ENCODE results near the gene MRPL48. TPM values are rescaled to one million over a fixed set of nuclear protein-coding genes. Genes with fewer than 3 reads are reported as not detected.

Gene MRPL48
- total RNA-seq, 1 donor from 2014 or later = 23.3 TPM

- TF ChIP-seq, protein P1, sequence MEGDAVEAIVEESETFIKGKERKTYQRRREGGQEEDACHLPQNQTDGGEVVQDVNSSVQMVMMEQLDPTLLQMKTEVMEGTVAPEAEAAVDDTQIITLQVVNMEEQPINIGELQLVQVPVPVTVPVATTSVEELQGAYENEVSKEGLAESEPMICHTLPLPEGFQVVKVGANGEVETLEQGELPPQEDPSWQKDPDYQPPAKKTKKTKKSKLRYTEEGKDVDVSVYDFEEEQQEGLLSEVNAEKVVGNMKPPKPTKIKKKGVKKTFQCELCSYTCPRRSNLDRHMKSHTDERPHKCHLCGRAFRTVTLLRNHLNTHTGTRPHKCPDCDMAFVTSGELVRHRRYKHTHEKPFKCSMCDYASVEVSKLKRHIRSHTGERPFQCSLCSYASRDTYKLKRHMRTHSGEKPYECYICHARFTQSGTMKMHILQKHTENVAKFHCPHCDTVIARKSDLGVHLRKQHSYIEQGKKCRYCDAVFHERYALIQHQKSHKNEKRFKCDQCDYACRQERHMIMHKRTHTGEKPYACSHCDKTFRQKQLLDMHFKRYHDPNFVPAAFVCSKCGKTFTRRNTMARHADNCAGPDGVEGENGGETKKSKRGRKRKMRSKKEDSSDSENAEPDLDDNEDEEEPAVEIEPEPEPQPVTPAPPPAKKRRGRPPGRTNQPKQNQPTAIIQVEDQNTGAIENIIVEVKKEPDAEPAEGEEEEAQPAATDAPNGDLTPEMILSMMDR (IDR thresholded peaks at IDR 0.05) = no peak
- TF ChIP-seq POLR2AphosphoS5 (IDR thresholded peaks at IDR 0.05; ENCODE audit: insufficient read depth in 1 of 2, low read depth in 1 of 2) (no peak), POLR2A (IDR thresholded peaks at IDR 0.05) (no peak)
- Histone ChIP-seq H3K36me3 (peaks cover 0 to 12% of the 10 kb centered on the region in 2 donors), H3K4me1 (no peaks in the 10 kb centered on the region), H3K9me3 (no peaks in the 10 kb centered on the region), H3K4me3 (no peak overlapping the region), H3K27me3 (no peaks in the 10 kb centered on the region), H3K27ac (no peak overlapping the region)
- DNase-seq (ENCODE audit: extremely low spot score in 2 of 2) = no peak
- intact Hi-C loops (cut with DNase I) = no loop called here
Measured at GRCh38 chr11:73808052-73808451, 20.4 kb downstream of the MRPL48 start.

- Histone ChIP-seq H3K9me3 (no peaks in the 10 kb centered on the region), H3K4me1 (no peaks in the 10 kb centered on the region), H3K4me3 (no peak overlapping the region), H3K36me3 (peaks cover 0 to 12% of the 10 kb centered on the region in 2 donors), H3K27ac (no peak overlapping the region), H3K27me3 (no peaks in the 10 kb centered on the region)
- intact Hi-C loops (cut with DNase I) = no loop called here
- TF ChIP-seq POLR2AphosphoS5 (IDR thresholded peaks at IDR 0.05; ENCODE audit: insufficient read depth in 1 of 2, low read depth in 1 of 2) (no peak), POLR2A (IDR thresholded peaks at IDR 0.05) (no peak)
- TF ChIP-seq, protein P1 (IDR thresholded peaks at IDR 0.05) = no peak
- DNase-seq (ENCODE audit: extremely low spot score in 2 of 2) = no peak
Measured at GRCh38 chr11:73810637-73811036, 23.0 kb downstream of the MRPL48 start.

GRCh38 chr11:73812234-73812633 is 24.6 kb downstream of the MRPL48 start:
- no peak overlapping the region for H3K4me3 ChIP-seq
- no peaks in the 10 kb centered on the region for H3K27me3 ChIP-seq
- DNase-seq (ENCODE audit: extremely low spot score in 2 of 2) = no peak
- intact Hi-C loops (cut with DNase I) = no loop called here
- H3K4me1 ChIP-seq = no peaks in the 10 kb centered on the region
- H3K9me3 ChIP-seq = no peaks in the 10 kb centered on the region
- peaks cover 0 to 6% of the 10 kb centered on the region in 2 donors for H3K36me3 ChIP-seq
- TF ChIP-seq POLR2A (IDR thresholded peaks at IDR 0.05) (no peak), POLR2AphosphoS5 (IDR thresholded peaks at IDR 0.05; ENCODE audit: insufficient read depth in 1 of 2, low read depth in 1 of 2) (no peak)
- TF ChIP-seq, protein P1 (IDR thresholded peaks at IDR 0.05) = no peak
- H3K27ac ChIP-seq = no peak overlapping the region

GRCh38 chr11:73814812-73815211 is 27.1 kb downstream of the MRPL48 start:
- no peaks in the 10 kb centered on the region for H3K4me1 ChIP-seq
- peaks cover 0 to 4% of the 10 kb centered on the region in 2 donors for H3K36me3 ChIP-seq
- no peaks in the 10 kb centered on the region for H3K27me3 ChIP-seq
- intact Hi-C loops (cut with DNase I) = no loop called here
- no peak overlapping the region for H3K4me3 ChIP-seq
- no peak for DNase-seq (ENCODE audit: extremely low spot score in 2 of 2)
- TF ChIP-seq POLR2A (IDR thresholded peaks at IDR 0.05) = no peak
- TF ChIP-seq, protein P1 (IDR thresholded peaks at IDR 0.05) = no peak
- no peak for TF ChIP-seq POLR2AphosphoS5 (IDR thresholded peaks at IDR 0.05; ENCODE audit: insufficient read depth in 1 of 2, low read depth in 1 of 2)
- H3K9me3 ChIP-seq = no peaks in the 10 kb centered on the region
- H3K27ac ChIP-seq = no peak overlapping the region

- TF ChIP-seq POLR2A (IDR thresholded peaks at IDR 0.05) (no peak), POLR2AphosphoS5 (IDR thresholded peaks at IDR 0.05; ENCODE audit: insufficient read depth in 1 of 2, low read depth in 1 of 2) (no peak)
- TF ChIP-seq, protein P1 (IDR thresholded peaks at IDR 0.05) = no peak
- intact Hi-C loops (cut with DNase I) = no loop called here
- no peak for DNase-seq (ENCODE audit: extremely low spot score in 2 of 2)
- Histone ChIP-seq H3K4me3 (no peak overlapping the region), H3K27me3 (no peaks in the 10 kb centered on the region), H3K9me3 (no peaks in the 10 kb centered on the region), H3K36me3 (peaks cover 0 to 4% of the 10 kb centered on the region in 2 donors), H3K27ac (no peak overlapping the region), H3K4me1 (no peaks in the 10 kb centered on the region)
Measured at GRCh38 chr11:73818846-73819245, 31.2 kb downstream of the MRPL48 start.

Data from vagina (tissue), 2 donors.